Small intestine (tissue), 7 donors: ENCODE data around the gene HES1. TPM values are rescaled to one million over a fixed set of nuclear protein-coding genes. Genes with fewer than 3 reads are reported as not detected.

Source experiments
- DNase-seq, 2 donors: peaks; one replicate each; pipeline versions ENCODE4 v3.0.0 to v3.0.0-alpha.2; 2013
- FAIRE-seq: peaks from 2 replicates; lab custom pipeline; 2012; peaks lifted over from hg19 to GRCh38; lab: Jason Lieb, UNC
- H3K27ac ChIP-seq, 3 donors: one replicate each; pipeline ENCODE4 v1.5.1; 2013; ENCODE audit warnings: low read length in 2 of 3, mild to moderate bottlenecking in 2 of 3, control low read depth in 1 of 3, inconsistent platforms in 1 of 3, low read depth in 1 of 3, moderate library complexity in 1 of 3
- H3K27me3 ChIP-seq, 3 donors: one replicate each; pipeline ENCODE4 v1.6.1; 2013; ENCODE audit warnings: low read length in 3 of 3, inconsistent platforms in 1 of 3; ENCODE audit not compliant: control insufficient read depth in 3 of 3, insufficient read depth in 3 of 3
- H3K36me3 ChIP-seq, 3 donors: one replicate each; pipeline ENCODE4 v1.6.1; 2013; ENCODE audit warnings: low read length in 3 of 3, inconsistent platforms in 1 of 3, low read depth in 1 of 3, mild to moderate bottlenecking in 1 of 3, moderate library complexity in 1 of 3; ENCODE audit not compliant: control insufficient read depth in 3 of 3, insufficient read depth in 2 of 3
- H3K4me1 ChIP-seq, 3 donors: one replicate each; pipeline ENCODE4 v1.6.1; 2013; ENCODE audit warnings: low read length in 2 of 3, inconsistent platforms in 1 of 3, low read depth in 1 of 3, mild to moderate bottlenecking in 1 of 3, moderate library complexity in 1 of 3; ENCODE audit not compliant: control insufficient read depth in 3 of 3, insufficient read depth in 2 of 3
- H3K4me3 ChIP-seq, 3 donors: one replicate each; pipeline ENCODE4 v1.5.1; 2013; ENCODE audit warnings: low read length in 3 of 3, control low read depth in 1 of 3, inconsistent platforms in 1 of 3, low read depth in 1 of 3, mild to moderate bottlenecking in 1 of 3, moderate library complexity in 1 of 3
- H3K9me3 ChIP-seq, 2 donors: one replicate each; pipeline ENCODE4 v1.6.1; 2013; ENCODE audit warnings: low read depth in 1 of 2, low read length in 1 of 2; ENCODE audit not compliant: control insufficient read depth in 2 of 2, insufficient read depth in 1 of 2
- WGBS, 3 donors: extraction: QIAGEN DNeasy Blood & Tissue Kit; methylation state at CpG; one replicate each; pipeline ENCODE4 v1.1.7; 2013; 5-methylcytosine and 5-hydroxymethylcytosine counted together
- polyA plus RNA-seq, 4 donors: library from polyadenylated mRNA; stranded (reverse) in 3 of 4; unstranded in 1 of 4; fragments of 200-250 nt in 3 of 4; fragments of 120-200 nt in 1 of 4; gene quantifications; one replicate each; pipeline versions ENCODE4 v1.2.1 to v1.2.3, GENCODE V29; 2013
- donor health status: healthy with polysubstance abuse.
- donor health status: control.
- donor health status: control.
- donor health status: Bipolar disorder and iron deficiency.
- donor health status: healthy.

Gene HES1
- polyA plus RNA-seq, 4 donors: 12.3 to 53.5 (median 27.5) TPM

DNA sequence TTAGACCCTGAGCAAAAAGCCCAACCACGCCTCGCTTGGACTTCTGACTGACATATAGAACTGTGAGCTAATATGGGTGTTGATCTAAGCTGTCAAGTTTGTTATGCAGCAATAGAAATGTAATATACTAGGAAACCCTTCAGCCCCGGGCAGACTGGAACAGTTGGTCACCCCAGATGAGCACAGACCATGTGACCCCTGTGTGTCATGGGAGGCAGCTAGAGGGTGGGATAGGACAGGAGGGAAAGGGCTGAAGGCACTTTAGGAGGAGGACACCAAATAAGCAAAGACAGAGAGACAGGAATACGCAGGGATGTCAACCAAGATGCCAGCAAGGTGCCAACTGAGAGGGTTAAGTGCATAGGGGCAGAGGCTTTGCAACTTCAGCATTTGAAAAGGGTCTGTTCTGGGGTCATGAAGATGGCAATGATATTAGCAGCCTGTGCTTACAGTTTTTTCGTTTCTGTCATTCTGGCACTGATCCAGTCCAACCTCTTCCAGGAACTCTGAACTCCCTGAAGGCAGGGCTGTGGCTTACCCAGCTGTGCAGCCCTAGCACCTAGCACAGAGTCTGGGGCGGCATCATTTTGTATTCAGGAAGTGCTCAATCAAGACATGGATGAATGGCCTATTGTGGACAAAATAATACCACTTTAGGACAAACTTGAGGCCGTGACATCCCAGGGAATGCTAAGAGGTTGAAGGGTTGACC, 51.4 kb downstream of the HES1 start:
- 75 to 79% (median 76%) methylated on average over 7 of the region's 7 CpGs for WGBS, 3 donors
- H3K36me3 ChIP-seq: no peaks in the 10 kb centered on the region
- H3K9me3 ChIP-seq: peaks cover 0 to 5% of the 10 kb centered on the region in 2 donors
- FAIRE-seq: no peak
- DNase-seq: no peak
- H3K27ac ChIP-seq: no peak overlapping the region
- H3K4me3 ChIP-seq: no peak overlapping the region
- H3K4me1 ChIP-seq: peaks cover 0 to 9% (median 0%) of the 10 kb centered on the region in 3 donors
- no peaks in the 10 kb centered on the region for H3K27me3 ChIP-seq

Other genes starting within 250 kb of the HES1 start
- 1 to 10 TPM in 1 of 4 donors, not detected in 3; 2.0 TPM for gene CPN2, start 215.2 kb downstream of the HES1 start, polyA plus RNA-seq
- under 1 TPM in 2 of 4 donors, not detected in 2; 0.01 TPM for gene LRRC15, start 233.6 kb downstream of the HES1 start, polyA plus RNA-seq